ENCODE measurements around the gene PHF21B.

GRCh38 chr22:44840611-44841322, 169.0 kb downstream of the PHF21B start:
- TF ChIP-seq CTCF (conservative IDR thresholded peaks at IDR 0.05 in 1 of 2, IDR thresholded peaks at IDR 0.05 in 1 of 2; ENCODE audit: low read depth in 1 of 2, low read length in 2 of 2) (no peak), EZH2 (IDR thresholded peaks at IDR 0.05; ENCODE audit: low read length, missing control alignments) (no peak)
